HG03354 (cell line): Measurements from ENCODE around the gene JAML.

Source experiments
- ATAC-seq: cut with Tn5 transposase; IDR thresholded peaks from one replicate; pipeline ENCODE4 v1.9.1; 2021; ENCODE audit warnings: mild to moderate bottlenecking; ENCODE audit not compliant: unreplicated experiment, poor library complexity, severe bottlenecking

The JAML gene

DNA sequence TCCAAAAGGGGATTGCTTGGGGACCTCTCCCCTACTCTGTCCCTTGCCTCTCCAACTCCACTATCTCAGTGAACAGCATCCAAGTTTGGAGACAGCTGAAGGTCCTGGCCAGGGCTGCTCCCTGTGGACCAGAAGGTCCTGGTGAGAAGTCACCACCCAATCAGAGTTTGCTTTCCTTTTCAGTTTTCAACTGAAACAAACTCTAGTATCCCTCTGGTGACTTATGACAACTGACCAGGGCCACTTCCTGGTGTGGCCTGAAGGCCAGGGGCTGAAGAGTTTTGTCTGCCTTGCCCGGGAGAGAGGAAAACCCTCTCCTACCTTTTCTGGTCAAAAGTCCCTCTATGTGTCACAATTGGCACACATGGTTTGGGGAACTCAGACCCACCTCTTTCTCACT lies 5.1 kb downstream of the JAML start:
- ATAC-seq = no peak

DNA sequence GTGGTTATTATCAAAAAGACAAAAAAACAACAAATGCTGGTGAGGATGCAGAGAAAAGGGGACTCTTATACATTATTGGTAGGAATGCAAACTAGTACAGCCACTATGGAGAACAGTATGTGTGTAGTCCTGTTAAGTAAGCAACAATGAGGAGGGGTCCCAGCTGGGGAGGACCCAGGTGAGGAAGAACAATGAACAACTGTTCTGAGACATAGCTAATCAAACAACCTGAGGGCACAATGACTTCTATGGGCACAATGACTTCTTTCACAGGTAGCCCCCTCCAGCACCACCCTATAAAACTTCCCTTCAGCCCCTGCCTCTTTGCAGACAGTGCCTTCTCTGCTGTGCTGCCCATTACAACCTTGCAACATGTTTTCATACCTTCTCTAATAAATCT lies 5.6 kb downstream of the JAML start:
- ATAC-seq = no peak

DNA sequence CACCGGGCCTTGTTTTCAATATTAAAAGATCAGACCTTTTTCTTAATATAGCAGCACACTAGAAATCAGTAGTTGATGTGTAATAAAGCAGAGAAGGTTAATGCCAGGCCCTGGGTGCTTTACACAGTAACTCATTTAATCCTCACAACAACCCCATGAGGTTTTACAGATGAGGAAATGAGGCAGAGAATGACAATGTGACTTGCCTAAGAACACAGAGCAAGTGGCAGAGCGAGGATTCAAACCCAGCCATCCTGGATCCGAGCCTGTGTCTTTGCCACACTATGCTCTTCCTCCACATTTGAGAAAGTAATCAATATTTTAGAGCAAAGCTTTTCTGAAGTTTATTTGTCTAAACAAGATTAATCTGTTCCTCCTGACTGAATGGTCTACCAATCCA lies 7.2 kb downstream of the JAML start:
- no peak for ATAC-seq

DNA sequence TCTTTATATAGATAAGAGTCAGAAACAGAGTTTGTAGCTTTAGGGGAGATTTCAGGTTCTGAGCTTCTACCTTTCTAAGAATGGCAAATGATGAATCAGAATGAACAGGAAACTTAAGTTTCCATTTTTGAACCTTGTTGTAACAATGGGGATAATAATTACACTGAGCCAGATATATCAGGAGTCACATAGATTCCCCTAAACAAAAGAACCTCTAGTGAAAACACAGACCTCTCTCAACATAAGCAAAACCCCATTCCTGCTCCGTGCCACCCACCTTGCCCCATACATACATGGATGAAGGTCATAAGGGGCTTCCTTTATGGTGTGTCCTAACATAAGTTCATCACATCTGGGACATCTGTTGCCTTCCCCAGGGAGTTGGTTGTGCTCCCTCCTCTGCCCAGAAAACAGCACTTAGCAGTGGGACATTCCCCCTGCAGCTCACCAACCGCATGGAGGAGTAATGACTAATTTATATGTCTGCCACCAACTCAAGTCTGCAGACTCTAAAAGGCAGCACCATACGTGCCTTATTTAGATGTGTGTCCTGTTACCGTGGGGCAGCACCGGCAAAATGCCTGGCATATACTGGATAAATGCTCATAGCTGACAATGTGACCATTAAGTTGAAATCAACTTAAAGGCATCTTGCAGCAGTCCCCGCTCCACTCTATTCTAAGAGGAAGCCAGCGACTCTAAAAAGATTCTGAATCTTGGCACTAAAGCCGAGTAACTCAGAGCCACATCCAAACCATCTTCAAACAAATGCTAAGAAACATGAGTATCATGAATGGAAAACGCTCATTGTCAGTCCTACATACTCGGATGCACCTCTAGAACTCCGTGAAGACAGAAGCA lies 8.0 kb downstream of the JAML start:
- ATAC-seq = peak; percentile 56

DNA sequence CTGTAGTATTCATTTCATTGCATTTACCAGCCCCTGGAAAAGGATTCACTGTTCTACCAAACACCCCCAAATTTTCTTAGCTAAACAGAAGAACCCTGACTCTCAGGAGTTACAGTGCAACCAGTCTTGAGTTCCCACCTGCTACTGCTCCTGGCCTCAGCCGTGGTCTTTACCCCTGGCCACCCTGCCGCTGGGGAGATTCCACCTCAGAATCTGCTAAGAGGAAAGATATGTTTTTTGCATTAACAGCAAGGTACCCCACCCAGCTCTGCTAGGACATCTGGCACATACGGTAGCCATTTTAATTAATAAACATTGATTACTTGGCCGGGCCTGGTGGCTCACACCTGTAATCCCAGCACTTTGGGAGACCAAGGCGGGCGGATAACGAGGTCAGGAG lies 9.0 kb downstream of the JAML start:
- ATAC-seq = no peak

DNA sequence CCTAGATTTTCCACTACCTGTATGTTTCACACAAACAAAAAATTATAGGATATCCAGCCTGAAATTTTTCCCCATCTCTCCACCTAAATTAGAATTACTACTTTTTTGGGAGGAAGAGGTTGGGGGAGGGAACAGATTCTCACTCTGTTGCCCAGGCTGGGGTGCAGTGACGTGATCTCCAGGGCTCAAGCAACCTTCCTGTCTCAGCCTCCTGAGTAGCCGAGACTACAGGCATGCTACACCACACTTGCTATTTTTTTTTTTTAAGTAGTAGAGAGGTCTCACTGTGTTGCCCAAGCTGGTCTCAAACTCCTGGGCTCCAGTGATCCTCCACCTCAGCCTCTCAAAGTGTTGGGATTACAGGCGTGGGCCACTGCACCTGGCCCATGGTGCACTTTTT lies 9.5 kb downstream of the JAML start:
- ATAC-seq = no peak

DNA sequence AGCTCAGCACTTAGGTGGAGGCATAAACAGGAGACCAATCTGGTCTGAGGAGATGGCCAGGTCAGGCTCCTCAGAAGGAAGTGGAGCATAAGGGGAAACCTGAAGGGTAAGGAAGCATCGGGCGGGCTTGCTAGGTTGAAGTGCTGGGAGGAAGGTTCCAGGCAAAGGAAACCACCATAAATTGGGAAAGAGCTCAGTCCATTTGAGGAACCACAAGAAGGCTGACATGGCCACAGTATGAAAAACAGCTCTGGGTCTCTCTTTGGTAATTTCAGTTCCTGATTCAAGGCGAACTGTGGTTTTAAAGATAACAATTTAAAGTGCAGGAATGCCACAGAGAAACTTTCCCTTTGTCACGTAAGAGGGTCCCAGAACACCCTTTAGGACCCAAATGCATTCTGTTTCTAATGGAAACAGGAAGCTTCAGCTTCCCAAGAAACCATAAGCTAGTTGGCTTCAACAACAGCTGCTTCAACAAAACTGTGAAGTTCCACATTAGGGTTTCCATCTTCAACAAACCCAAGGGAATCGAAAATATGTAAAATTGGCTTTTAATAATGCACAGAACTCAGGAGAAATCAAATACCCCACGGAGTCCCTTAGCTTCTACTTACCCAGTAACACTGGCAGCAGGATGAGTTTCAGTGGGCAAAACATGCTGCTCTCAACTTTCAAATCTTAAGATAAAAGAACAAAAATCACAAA lies 10.4 kb downstream of the JAML start:
- no peak for ATAC-seq

DNA sequence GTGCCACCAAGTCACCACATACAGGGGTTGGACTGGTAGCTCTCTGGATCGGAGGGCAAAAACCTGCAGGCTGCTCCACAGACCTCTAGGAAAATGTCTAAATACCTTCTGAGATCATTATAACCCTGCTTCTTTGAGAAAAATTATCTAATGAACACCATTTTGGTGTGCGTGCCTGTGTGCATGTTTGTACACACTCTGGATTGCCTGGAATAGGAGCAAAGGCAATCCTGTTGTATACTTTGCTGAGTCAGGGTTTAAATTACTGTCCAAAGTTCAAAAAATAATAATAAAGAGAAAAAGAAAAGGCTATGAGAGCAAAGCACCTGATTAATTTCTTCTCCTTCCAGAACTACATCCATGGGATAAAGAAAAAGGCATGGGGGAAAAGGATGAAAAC lies 11.0 kb downstream of the JAML start:
- ATAC-seq = no peak

DNA sequence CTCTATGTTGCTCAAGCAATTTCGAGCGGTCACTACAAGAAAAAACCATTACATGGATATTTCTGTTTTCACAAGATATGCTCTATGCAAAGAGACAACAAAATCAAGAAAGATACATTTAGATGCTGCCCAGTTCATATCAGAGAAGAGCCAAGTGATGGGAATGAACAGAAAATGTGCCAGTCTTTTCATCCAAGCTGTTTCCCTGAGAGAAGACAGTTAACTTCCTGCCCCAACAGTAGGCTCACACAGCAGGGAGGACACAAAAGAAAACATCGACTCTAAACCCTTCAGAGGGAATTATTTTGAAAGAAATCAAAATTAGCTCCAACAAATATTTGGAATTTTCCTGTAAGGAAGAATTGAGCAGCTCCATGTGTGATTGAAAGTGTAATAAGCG lies 11.6 kb downstream of the JAML start:
- ATAC-seq = no peak

DNA sequence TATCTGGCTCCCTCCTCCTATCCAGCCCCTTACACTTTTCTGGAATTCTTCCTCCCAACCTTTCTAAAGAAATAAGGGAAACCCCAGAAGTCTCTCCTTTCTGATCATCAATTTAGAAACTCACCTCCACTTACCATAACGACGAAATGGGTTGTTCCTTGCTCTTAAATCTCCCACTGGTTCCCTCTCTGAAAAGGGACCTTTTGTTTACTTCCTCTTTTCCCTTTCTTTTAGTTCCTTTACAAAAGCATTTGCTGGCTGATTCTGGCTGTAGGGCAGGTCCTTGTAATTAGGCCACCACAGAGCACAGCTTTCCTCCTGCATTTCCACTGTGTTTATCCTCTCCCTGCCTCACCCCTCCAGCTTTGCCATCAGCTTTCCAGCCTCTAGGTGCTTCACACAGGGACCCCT lies 12.0 kb downstream of the JAML start:
- no peak for ATAC-seq

DNA sequence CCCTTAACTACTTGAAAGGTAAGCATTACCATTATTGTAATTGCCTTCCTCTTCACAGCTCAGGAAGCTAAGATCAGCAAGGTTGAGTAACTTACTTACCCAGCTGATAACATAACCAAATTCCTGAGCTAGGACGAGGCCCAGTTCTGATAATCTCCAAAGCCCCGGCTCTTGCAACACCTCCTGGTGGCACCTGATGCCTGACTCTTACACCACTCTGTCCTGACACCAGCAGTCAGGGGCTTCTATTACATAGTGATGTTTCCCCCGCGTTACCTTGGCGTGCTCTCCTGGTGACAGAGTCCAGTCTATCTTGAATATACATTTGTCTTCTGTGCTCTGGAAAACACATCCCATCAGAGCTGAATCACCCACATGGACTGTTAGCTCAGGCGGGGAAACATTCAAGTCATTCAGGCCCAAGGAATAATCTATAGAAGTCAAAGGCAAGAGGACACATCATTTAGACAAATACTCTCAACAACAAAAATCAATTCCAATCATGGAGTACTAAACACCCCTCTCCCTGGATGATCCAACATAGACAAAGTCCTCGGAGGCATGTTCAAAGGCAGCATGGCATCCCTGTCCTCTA lies 12.6 kb downstream of the JAML start:
- no peak for ATAC-seq

DNA sequence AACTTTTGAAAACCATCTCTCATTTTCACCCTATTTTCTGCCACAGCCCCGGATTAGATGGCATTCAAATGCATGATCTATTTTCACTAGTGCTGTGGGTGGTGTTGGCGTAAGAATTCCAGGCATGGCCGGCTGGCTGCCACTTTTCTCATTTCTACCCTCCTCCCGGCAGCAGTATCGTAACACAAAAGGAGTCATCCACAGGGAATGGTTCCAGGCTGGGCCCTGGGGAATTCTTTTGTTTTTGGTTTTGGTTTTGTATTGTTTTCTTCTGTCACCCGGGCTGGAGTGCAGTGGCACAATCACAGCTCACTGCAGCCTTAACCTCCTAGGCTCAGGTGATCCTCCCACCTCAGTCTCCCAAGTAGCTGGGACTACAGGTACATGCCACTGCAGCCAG lies 13.8 kb downstream of the JAML start:
- ATAC-seq = no peak

DNA sequence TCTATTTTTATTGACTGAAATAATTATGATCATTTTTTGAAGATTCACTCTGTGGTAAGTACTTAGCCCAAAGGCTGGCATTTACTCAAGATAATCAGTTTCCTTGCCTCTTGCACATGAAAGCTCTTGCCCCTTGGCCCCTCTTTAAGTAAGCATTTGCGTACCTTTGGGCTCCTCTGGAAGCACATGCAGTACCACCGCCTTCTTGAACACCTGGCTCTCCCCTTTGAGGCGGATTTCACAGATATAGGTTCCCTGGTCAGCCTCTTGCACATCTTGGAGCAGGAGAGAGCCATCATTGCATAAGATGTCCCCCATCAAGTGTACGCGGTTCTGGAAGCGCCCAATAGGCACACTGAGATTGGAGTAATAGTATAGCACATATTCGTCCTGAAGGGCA lies 14.5 kb downstream of the JAML start:
- no peak for ATAC-seq

DNA sequence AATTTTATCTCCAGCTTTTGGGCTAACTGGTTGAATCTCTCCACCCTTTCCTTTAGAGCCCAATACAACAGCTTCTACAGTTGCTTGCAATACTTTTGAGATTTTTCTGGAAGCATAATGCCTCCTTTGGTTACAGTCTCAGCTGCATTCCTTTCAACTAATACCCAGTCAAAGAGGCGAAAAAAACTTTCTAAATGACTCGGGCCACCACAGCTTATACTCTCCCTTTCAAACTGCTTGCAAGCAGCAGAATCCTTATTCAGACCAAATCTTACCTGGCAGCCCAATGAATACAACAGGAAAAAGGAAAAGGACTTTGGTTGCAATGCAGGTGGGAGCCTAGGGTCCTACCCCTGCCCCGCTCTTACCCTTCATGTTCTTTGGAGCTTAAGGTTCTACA lies 15.8 kb downstream of the JAML start:
- no peak for ATAC-seq

DNA sequence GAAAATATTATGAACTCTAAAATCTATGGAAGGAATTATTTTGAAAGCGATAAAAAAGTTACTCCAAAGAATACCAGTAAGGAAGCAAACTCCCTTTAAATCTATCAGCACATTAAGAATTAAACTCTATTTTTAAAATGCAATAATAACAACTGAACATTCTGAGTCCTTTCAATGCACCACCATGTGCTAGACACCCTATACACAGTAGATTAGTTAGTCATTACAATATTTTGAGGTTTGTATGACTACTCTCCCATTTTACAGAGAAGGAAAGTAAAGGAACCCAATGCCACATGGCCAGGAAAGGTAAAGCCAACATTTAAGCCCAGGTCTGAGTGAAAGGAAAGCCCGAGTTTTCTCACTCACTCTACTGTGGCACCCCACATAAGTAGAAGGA lies 17.7 kb downstream of the JAML start:
- no peak for ATAC-seq

DNA sequence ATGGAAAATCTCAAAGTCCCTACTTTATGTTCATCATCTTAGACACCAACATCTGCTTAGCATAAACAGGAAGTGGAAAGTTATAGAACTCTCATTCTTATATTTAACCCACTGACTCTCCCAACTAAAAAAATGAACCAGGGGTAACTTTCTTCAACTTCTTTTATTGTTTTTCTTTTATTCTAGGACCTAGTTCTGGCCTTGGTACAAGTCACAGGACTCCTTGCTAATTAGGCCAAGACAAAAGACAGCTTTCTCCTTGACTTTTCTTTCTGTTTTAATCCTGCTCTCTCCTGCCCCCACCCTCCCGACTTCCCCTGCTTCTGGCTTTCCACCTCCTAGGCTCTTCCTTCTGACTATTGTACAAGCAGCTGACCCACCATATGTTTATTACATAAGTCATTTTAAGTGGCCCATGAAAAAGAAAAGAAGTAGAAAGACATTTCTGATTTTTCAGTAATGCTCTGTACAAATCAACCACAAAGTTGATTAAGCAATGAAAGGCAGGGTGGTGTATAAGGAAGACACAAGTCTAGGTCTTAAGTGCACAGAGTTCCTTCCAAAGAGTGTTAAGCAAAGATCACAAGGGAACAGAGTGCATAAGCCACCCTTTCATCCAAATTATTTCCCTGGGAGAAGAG lies 18.3 kb downstream of the JAML start:
- no peak for ATAC-seq

DNA sequence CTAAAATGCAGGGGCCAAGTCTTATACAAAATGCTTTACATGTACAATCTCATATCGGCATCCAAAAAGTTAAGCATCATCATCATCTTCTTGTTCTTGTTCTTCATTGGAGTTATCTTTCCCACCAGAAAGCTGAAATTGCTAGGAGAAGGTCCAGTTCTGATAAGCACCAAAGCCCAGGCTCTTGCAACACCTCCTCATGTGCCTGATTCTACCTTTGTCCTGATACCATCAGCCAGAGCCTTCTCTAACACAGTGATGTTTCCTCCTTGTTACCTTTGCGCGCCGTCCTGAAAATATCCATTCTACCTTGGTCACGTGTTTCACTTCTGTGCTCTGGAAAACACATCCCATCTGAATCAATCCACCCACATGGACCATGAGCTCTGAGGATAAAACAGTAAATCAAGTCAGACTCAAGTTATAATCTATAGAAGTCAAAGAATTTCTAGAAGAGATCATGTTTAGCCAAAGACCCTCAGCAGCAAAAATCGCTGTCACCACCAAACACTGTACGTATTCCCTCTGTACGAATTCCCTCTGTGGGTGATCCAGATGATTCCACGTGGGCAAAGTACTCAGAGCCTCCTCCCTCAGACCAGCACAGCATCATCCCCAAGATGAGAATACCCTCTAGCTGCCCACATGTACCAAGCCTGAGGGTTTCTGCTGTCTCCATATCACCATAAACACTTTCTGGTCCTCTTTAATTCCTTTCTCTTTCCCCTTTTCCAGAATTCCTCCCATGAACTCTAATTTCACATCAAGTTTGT lies 19.0 kb downstream of the JAML start:
- ATAC-seq = no peak

DNA sequence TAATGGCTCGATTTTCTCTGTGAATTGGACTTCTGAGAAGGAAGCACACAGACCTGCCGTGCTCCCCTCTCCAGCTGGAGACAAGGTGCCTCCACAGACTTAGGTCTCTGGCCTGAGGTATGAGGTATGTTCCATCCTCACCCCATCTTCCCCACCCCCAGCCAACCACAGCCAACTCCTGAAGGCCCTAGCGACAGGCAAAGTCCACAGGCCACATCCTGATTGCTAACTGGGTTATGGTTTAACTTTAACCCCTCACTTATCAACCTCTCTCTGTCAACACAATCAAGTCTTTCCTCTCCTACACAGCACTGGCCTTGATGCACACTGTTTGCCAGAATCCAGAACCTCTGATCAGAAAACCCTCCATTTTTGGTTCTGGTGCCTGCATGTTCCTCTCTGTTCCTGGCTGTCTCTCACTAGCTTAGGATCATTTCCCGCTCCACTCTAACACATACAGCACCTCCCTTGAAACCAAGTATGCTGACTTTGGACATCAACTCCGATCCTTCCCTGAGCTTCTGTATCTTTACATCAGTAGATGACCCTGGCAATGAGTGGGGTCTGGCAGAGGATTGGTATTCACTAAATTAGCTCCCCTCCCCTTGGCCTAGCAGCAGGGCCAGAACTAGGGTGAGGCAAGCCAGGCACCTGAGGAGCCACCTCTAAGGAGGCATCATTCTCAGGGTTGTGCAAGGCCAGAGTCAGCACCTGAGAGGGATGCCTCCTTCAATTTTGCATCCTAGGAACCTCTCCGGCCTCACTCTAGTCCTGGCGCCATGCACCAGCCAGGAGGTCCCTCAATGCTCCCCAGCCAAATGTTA lies 22.0 kb downstream of the JAML start:
- peak; percentile 59 for ATAC-seq

DNA sequence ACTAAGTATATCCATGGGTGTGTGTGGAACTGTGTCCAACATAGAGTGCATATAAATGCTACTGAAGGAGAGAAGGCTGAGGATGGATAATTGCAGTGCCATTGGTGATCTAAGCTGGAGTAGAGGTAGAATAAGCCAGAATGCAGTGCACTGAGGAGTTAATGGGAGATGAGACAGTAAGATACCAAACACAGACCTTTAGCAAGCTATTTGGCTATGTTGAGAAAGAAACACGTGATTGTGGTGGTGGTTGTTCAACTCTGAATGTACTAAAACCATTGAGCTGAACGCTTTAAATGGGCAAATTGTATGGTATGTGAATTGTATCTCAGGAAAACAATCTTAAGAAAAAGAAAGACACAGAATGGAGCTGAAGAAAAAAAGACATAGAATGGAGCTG lies 22.8 kb downstream of the JAML start:
- no peak for ATAC-seq
